NOMO-1 (cell line): Measurements from ENCODE around the gene ZNF750.

Experiments used
- DNase-seq, 2 experiments: peaks; one replicate each; lab custom pipeline; 2025; ENCODE audit not compliant: unreplicated experiment in 2 of 2; lab: John Stamatoyannopoulos, UW

ZNF750 gene

GRCh38 chr17:82836823-82837357 is 2.9 kb downstream of the ZNF750 start:
- peak; percentile 45 to 69 for DNase-seq

DNA sequence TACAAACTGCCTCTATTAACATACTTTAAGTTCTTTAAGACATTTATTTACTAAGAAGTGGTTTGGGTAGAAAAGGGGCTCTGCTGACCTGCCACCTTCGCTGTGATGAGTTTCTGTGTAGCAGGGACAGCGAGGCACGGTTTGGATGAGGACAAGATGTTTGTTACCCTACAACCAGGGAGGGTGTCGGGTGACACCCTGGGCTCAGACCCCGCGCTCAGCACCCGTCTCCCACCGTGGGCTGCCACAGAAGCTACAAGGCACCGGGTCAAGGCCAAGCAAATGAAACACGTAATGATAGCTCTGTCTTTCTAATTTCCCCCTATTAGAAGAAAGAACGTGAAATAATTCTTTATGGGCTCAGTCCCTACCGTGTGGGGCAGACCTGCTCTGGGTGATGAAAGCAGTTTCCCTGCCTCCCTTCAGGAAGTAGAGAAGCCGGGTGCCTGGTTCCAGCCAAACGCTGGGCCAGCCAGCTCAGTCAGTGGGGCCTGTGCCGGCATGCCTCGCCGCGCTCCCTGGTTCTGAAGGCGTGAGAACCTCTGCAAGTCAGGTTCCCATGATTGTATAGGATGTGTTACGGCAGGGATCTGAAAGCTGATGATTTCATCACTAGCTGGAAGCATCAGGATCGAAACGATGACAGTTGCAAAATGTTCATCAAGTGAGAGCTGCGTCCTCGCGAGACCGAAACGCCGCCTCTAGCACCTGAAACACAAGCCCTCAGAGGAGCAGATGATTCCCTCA is 3.9 kb downstream of the ZNF750 start:
- DNase-seq: no peak

- no peak for DNase-seq
These were observed 4.7 kb downstream of the ZNF750 start for GRCh38 chr17:82835122-82835521.

DNA sequence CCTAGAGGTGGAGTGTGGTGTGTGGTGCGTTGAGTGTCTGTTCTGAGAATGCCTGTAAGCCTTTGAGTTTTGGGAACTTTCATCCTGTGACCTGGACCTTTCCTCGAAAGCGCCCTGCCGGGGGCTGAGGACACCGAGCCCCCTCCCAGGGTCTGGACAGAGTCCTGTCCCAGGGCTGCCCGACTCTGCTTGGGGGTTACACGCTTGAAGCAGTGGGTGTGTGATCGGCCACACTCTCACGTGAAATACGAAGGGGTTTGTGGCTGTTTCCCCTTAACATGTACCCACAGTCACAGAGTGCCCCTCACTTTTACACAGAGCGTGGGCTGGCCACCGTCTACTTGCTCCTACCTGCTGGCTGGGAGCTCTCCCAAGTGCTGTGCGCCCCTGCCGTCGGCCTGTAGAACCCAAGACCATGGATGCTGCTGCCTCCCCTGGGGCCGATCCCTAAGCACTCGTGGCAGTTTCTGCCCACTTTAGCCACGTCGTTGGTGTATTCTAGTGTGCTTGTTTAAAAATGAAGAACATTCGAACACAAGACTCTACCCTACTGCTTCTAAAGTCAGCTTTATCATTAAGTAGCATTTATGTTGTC is 6.8 kb downstream of the ZNF750 start:
- DNase-seq: no peak

DNA sequence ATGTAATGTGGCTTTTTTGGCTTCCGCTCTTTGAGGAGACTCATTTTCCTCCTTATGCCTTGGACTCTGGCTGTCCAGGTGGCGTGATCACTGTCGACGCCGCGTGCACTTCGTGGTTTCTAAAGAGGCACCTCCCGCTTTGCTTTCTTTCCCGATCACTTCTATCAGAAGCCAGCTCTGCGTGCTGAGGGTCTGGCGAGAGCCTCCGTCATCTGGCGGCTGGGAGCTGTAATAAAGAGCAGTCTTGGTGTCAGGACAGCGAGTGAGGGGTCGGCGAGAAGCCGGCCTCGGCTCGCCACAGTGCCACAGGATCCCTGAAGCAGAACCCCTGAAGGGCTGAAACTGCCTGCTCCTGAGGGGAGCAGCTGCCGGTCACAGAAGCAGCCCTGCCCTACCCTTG is 7.4 kb downstream of the ZNF750 start:
- DNase-seq: no peak

GRCh38 chr17:82831818-82832200 is 8.0 kb downstream of the ZNF750 start:
- DNase-seq: no peak

- no peak for DNase-seq
These were observed 8.6 kb downstream of the ZNF750 start for GRCh38 chr17:82831041-82831817.

- DNase-seq: no peak
These were observed 9.6 kb downstream of the ZNF750 start for GRCh38 chr17:82830249-82830661.

GRCh38 chr17:82828875-82829487 is 10.8 kb downstream of the ZNF750 start:
- no peak for DNase-seq

GRCh38 chr17:82826956-82827355 is 12.9 kb downstream of the ZNF750 start:
- DNase-seq: no peak

GRCh38 chr17:82826211-82826610 is 13.6 kb downstream of the ZNF750 start:
- no peak for DNase-seq

DNA sequence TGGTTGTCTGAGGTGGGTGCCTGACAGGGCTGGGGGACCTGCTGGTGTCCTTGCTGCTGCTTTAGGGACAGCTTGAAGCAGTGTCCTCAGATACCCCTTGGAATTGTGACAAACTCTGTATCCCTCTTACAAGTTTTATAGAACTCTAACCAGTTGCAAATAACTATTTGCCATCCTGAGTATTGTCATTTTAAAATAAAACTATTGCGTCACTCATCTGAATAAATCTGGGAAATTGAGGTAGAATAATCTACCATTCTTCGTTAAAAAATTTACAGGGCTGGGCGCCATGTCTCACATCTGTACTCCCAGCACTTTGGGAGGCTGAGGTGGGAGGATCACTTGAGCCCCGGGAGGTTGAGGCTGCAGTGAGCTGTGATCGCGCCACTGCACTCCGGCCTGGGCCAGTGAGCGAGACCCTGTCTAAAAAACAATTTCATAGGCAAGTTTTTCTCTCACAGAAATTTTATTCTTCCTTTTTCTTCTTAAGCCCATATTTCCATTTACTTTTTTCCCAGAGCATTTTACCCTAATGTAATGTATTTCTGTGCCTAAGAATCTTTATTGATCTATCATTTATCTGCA is 14.2 kb downstream of the ZNF750 start:
- no peak for DNase-seq

DNA sequence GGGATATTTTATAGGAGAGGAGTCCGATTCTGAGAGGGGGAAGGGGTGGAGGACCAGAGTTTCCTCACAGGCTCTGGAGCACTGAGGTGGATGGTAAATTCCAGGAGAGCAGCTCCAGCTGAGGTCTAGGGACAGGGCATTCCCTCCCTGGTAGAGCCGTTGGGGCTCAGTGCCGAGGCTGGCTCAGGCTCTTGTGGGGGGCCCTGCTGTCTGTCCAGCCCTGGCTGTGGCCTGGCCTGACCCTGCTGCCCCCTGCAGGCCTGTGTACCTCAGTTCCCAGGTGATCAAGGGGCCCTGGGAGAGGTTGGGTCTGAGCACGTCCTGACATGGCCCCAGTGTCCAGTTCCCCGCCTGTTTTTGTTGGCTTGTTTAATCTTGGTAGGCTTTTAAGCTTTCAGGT is 16.8 kb downstream of the ZNF750 start:
- DNase-seq: no peak

GRCh38 chr17:82822281-82822680 is 17.5 kb downstream of the ZNF750 start:
- no peak for DNase-seq

DNA sequence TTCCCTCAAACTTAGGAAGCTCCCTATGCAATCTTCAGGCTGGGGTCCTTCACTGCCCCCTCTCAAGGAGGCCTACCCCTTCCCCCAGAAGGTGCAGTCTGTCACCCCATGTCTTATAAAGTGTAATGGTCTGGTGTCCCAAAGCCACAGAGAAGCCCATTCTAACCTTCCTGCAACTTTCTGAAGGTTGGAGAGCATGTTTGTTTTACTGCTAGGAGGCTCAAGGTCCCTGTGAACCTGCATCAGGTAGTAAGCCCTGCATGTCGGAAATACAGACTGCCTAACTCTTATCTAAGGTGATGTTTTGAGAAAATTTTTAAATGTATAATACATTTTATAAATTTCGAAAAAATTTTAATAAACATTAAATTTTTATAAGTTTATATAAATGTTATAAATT is 18.3 kb downstream of the ZNF750 start:
- no peak for DNase-seq

- no peak for DNase-seq
These were observed 19.3 kb downstream of the ZNF750 start for GRCh38 chr17:82820278-82821251.

- DNase-seq: no peak
These were observed 21.9 kb downstream of the ZNF750 start for GRCh38 chr17:82817947-82818346.

- no peak for DNase-seq
These were observed 23.5 kb downstream of the ZNF750 start for GRCh38 chr17:82816358-82816757.

DNA sequence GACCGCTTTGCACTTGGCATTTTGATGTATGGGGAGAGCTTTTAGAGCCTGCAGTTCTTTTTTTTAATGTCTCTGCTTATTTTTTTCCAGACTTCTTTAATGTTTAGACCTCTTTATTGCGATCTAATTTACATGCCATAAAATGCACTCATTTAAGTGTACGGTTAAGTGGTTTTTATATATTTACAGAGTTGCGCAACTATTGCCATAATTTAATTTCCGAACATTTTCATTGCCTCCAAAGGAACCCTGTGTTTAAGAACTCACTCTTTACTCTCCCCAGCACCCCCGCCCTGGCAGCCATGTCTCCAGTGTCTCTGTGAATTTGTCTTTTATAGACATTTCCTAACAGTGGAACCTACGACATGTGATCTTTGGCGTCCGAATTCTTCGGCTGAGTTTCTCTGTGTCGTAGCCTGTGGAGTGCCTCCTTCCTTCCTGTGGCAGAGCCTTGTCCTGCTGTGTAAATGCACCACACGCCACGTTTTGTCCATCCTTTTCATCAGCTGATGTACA is 24.0 kb downstream of the ZNF750 start:
- no peak for DNase-seq
